Tibial nerve (tissue), 4 donors: ENCODE data around the gene PYGL. TPM values are rescaled to one million over a fixed set of nuclear protein-coding genes. Genes with fewer than 3 reads are reported as not detected.
"Not testable (repeated sequence)": the region's sequence is repeated elsewhere in the genome, so short reads cannot be mapped to it uniquely, and the experiment has no call there.

ENCODE experiments used
- DNase-seq, 2 donors: peaks; one replicate each; pipeline ENCODE4 v3.0.0-alpha.2; 2019; ENCODE audit warnings: low spot score in 2 of 2
- H3K27ac ChIP-seq, 4 donors: fragments of 200-600 bp; sonication (generic) in 3 of 4; one replicate each; pipeline ENCODE4 v1.5.1; 2017 to 2019; ENCODE audit warnings: mild to moderate bottlenecking in 1 of 4
- H3K27me3 ChIP-seq, 2 donors: fragments of 200-600 bp; sonication (generic) in 1 of 2; one replicate each; pipeline versions ENCODE4 v1.5.1 to v1.6.0; 2017 to 2019
- H3K36me3 ChIP-seq, 3 donors: fragments of 200-600 bp; sonication (generic); one replicate each; pipeline ENCODE4 v1.5.1; 2018 to 2019
- H3K4me1 ChIP-seq, 4 donors: fragments of 200-600 bp; sonication (generic) in 3 of 4; one replicate each; pipeline ENCODE4 v1.5.1; 2017 to 2019
- H3K4me3 ChIP-seq, 4 donors: fragments of 200-600 bp; sonication (generic) in 3 of 4; one replicate each; pipeline ENCODE4 v1.5.1; 2017 to 2019; ENCODE audit warnings: mild to moderate bottlenecking in 1 of 4, moderate library complexity in 1 of 4
- H3K9me3 ChIP-seq, 4 donors: fragments of 200-600 bp; sonication (generic) in 3 of 4; one replicate each; pipeline ENCODE4 v1.5.1; 2017 to 2019
- EP300 ChIP-seq, 2 donors: sonication (generic); formaldehyde crosslinking; IDR thresholded peaks; one replicate each; pipeline ENCODE4 v1.6.1; 2017; ENCODE audit warnings: antibody characterized with exemption in 2 of 2, mild to moderate bottlenecking in 1 of 2
- POLR2A ChIP-seq, 2 donors: fragments of 450-650 bp; IDR thresholded peaks; one replicate each; pipeline ENCODE4 v1.6.1; 2017; ENCODE audit warnings: antibody characterized with exemption in 2 of 2, mild to moderate bottlenecking in 2 of 2, moderate library complexity in 2 of 2
- WGBS, 2 donors: methylation state at CpG; one replicate each; pipeline ENCODE4 v1.1.5; 2018; 5-methylcytosine and 5-hydroxymethylcytosine counted together
- total RNA-seq, 4 donors: library from RNA; depleted of rRNA; stranded (reverse); fragments of >200 nt; gene quantifications; one replicate each; pipeline ENCODE4 v1.1.0, GENCODE V29; 2016
- TF ChIP-seq, protein P1 (sequence below), 5 experiments: fragments of 200-600 bp in 3 of 5; fragments of 450-650 bp in 2 of 5; sonication (generic) in 3 of 5; IDR thresholded peaks; one replicate each; pipeline ENCODE4 v1.5.1; 2016 to 2019; ENCODE audit warnings: antibody characterized with exemption in 5 of 5, mild to moderate bottlenecking in 3 of 5, moderate library complexity in 2 of 5

The PYGL gene
- total RNA-seq, 4 donors from 2014 or later, result 50.0 to 112 (median 74.3) TPM

DNA sequence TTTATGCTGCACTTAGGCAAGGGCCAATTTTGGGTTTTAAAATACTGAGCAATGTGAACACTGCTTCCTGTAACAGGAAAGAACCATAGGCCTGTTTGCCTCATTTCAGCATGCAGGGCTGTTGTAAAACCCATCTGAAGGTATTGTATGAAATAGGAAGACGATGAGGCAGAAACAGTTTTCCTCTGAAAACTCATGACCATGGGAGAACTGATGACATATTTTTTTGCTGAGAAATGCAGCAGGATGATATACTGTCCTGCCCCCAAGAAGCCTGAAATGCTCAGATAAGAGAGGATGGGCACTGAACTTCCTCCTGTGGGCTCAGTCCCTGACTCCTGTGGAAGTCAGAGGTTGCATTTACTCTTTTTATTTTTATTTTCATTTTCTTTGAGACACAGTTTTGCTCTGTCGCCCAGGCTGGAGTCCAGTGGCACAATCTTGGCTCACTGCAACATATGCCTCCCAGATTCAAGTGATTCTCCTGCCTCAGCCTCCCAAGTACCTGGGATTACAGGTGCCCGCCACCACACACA lies 17.4 kb downstream of the PYGL start:
- Histone ChIP-seq H3K4me3 (no peak overlapping the region), H3K9me3 (no peaks in the 10 kb centered on the region), H3K27ac (peak overlapping the region in 2 of 4 donors; percentile 63 to 64), H3K27me3 (no peaks in the 10 kb centered on the region), H3K4me1 (no peaks in the 10 kb centered on the region), H3K36me3 (peaks cover 0 to 82% (median 0%) of the 10 kb centered on the region in 3 donors)
- DNase-seq, result peak in 1 of 2 donors; percentile 15
- 80 to 85% methylated on average over 3 of the region's 3 CpGs for WGBS, 2 donors
- peak; percentile 24 to 76 for TF ChIP-seq EP300 (IDR thresholded peaks at IDR 0.05)
- TF ChIP-seq, protein P1, sequence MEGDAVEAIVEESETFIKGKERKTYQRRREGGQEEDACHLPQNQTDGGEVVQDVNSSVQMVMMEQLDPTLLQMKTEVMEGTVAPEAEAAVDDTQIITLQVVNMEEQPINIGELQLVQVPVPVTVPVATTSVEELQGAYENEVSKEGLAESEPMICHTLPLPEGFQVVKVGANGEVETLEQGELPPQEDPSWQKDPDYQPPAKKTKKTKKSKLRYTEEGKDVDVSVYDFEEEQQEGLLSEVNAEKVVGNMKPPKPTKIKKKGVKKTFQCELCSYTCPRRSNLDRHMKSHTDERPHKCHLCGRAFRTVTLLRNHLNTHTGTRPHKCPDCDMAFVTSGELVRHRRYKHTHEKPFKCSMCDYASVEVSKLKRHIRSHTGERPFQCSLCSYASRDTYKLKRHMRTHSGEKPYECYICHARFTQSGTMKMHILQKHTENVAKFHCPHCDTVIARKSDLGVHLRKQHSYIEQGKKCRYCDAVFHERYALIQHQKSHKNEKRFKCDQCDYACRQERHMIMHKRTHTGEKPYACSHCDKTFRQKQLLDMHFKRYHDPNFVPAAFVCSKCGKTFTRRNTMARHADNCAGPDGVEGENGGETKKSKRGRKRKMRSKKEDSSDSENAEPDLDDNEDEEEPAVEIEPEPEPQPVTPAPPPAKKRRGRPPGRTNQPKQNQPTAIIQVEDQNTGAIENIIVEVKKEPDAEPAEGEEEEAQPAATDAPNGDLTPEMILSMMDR (IDR thresholded peaks at IDR 0.05), result no peak
- TF ChIP-seq POLR2A (IDR thresholded peaks at IDR 0.05), result no peak

DNA sequence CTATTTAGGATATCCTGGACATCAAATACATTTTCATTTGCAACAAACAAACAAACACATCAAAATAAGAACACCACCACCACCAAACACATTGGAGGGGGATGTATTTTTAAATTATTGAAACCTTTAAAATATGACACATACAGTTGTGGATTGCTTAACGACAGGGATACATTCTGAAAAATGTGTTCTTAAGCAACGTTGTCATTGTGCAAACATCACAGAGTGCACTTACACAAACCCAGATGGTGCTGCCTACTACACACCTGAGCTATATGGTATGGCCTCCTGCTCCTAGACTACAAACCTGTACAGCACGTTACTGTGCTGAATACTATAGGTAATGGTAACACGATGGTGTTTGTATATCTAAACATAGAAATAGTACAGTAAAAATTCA lies 19.4 kb downstream of the PYGL start:
- DNase-seq, result no peak
- H3K4me3 ChIP-seq, result no peak overlapping the region
- H3K4me1 ChIP-seq, result peaks cover 0 to 9% (median 0%) of the 10 kb centered on the region in 4 donors
- no peak overlapping the region for H3K27ac ChIP-seq
- H3K27me3 ChIP-seq, result no peaks in the 10 kb centered on the region
- TF ChIP-seq, protein P1 (IDR thresholded peaks at IDR 0.05), result no peak
- TF ChIP-seq POLR2A (IDR thresholded peaks at IDR 0.05) (no peak), EP300 (IDR thresholded peaks at IDR 0.05) (no peak)
- no peaks in the 10 kb centered on the region for H3K9me3 ChIP-seq
- H3K36me3 ChIP-seq, result peaks cover 0 to 74% (median 0%) of the 10 kb centered on the region in 3 donors
- WGBS, 2 donors, result 82 to 89% methylated on average over 4 of the region's 4 CpGs

DNA sequence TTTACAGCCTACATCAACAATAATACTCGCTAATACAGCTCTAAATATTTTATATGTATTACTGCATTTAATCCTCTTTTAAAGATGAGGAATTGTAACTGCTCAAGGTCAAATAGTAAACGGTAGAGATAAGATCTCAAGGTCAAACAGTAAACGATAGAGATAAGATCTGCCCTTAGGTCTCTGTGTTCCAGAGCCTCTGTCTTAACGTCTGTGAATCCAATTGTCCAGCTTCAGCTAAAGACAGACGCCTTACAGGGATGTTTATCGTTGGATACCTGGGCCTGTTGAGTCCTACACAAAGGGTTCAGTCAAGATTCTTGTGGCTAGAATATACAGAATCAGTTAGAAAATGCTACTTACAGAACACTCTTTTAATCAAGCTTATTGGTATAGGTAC lies 20.0 kb downstream of the PYGL start:
- H3K27ac ChIP-seq, result no peak overlapping the region
- H3K27me3 ChIP-seq, result no peaks in the 10 kb centered on the region
- no peaks in the 10 kb centered on the region for H3K9me3 ChIP-seq
- peaks cover 0 to 9% (median 0%) of the 10 kb centered on the region in 4 donors for H3K4me1 ChIP-seq
- WGBS, 2 donors, result 61 to 62% methylated on average over 6 of the region's 6 CpGs
- no peak for DNase-seq
- H3K36me3 ChIP-seq, result peaks cover 0 to 74% (median 0%) of the 10 kb centered on the region in 3 donors
- TF ChIP-seq, protein P1 (IDR thresholded peaks at IDR 0.05), result no peak
- TF ChIP-seq EP300 (IDR thresholded peaks at IDR 0.05) (no peak), POLR2A (IDR thresholded peaks at IDR 0.05) (no peak)
- no peak overlapping the region for H3K4me3 ChIP-seq

DNA sequence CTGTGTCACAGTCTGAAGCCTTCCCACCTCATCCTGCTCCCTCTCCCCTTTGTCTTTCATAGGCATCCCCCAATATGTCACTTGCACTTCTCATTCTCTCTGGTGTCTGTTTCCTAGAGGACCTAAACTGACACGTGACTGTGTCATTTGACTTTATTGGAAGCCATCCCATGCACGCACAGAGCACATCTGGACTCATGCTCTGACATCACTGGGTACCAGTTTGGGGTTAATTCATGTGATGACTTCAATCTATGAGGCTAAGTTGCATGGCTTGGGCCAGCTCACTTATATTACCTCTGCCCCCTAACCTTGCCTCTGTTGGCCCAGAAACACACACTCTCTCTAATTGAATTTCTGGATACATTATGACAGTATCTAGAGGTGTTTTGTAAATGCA lies 21.5 kb downstream of the PYGL start:
- Histone ChIP-seq H3K27ac (no peak overlapping the region), H3K4me1 (peaks cover 0 to 9% (median 0%) of the 10 kb centered on the region in 4 donors), H3K36me3 (peaks cover 0 to 73% (median 0%) of the 10 kb centered on the region in 3 donors), H3K27me3 (no peaks in the 10 kb centered on the region), H3K9me3 (no peaks in the 10 kb centered on the region), H3K4me3 (no peak overlapping the region)
- TF ChIP-seq, protein P1 (IDR thresholded peaks at IDR 0.05), result no peak
- no peak for TF ChIP-seq POLR2A (IDR thresholded peaks at IDR 0.05)
- no peak for TF ChIP-seq EP300 (IDR thresholded peaks at IDR 0.05)
- 88 to 96% methylated on average over 2 of the region's 2 CpGs for WGBS, 2 donors
- no peak for DNase-seq

DNA sequence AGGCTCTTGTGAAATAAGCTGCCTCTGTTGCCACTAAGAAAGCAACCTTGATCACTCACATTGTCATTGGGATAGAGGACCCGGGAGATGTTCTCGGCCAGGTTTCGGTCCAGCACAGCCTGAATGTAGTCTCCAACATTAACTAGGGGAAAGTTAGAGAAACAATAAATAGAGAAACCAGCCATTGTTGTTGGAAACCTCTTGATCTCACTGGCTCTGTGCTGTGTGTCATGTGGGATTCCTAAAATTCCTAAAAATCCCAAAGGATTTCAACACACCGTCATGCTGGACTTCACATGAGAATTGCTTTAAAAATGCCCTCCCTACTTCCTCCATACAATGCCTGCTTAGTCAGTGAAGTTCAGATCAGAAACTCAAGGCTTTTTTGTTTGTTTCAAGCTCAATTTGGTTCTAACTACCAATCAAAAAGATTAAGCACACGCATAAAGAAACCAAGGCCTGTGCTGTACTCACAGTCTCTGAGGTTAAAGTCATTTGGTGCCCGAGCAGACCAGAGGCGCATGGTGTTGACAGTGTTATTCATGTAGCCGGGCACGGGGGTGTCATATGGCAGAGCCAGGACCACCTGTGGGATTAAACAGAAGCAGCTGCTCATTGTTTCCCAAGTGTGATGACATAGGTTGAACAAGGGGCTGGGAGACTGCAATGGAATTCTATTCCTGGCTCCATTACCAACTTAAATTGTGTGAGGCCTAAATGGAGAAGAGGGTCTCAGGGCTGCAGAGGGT lies 23.6 kb downstream of the PYGL start:
- Histone ChIP-seq H3K9me3 (no peaks in the 10 kb centered on the region), H3K4me1 (peaks cover 0 to 9% (median 0%) of the 10 kb centered on the region in 4 donors), H3K27me3 (no peaks in the 10 kb centered on the region), H3K4me3 (no peak overlapping the region), H3K36me3 (peaks cover 0 to 83% (median 0%) of the 10 kb centered on the region in 3 donors), H3K27ac (peak overlapping the region in 3 of 4 donors; percentile 7 to 74 (median 64))
- WGBS, 2 donors, result 33 to 38% methylated on average over 9 of the region's 9 CpGs
- TF ChIP-seq EP300 (IDR thresholded peaks at IDR 0.05) (no peak), POLR2A (IDR thresholded peaks at IDR 0.05) (no peak)
- TF ChIP-seq, protein P1 (IDR thresholded peaks at IDR 0.05), result no peak
- no peak for DNase-seq

DNA sequence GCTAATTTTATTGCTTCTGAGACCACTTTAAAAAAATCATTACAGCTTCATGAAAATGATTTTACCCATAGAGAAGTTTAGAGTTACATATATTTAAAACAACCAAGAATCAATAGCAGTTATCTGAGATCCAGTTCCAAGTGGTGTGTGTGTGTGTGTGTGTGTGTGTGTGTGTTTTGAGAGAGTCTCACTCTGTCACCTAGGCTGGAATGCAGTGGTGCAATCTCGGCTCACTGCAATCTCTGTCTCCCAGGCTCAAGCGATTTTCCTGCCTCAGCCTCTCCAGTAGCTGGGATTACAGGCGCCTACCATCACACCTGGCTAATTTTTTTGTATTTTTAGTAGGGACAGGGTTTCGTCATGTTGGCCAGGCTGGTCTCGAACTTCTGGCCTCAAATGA lies 24.8 kb downstream of the PYGL start:
- not testable (repeated sequence) for H3K4me1 ChIP-seq, H3K9me3 ChIP-seq, H3K27me3 ChIP-seq, H3K4me3 ChIP-seq, DNase-seq
- 88 to 93% methylated on average over 5 of the region's 5 CpGs for WGBS, 2 donors
- peaks cover 0 to 88% (median 0%) of the 10 kb centered on the region in 3 donors for H3K36me3 ChIP-seq
- peak overlapping the region in 1 of 4 donors; percentile 74 for H3K27ac ChIP-seq
